Measurements from ENCODE around the gene VGLL3.

VGLL3 gene

GRCh38 chr3:86948822-86949221 lies 42.1 kb downstream of the VGLL3 start:
- DNase-seq, result no peak

- DNase-seq, result no peak
Measured at GRCh38 chr3:86942206-86942605, 48.7 kb downstream of the VGLL3 start.

- DNase-seq, result no peak
Measured at GRCh38 chr3:86938416-86939105, 52.4 kb downstream of the VGLL3 start.

GRCh38 chr3:86937306-86937791 lies 53.6 kb downstream of the VGLL3 start:
- DNase-seq, result no peak

GRCh38 chr3:86934851-86935250 lies 56.1 kb downstream of the VGLL3 start:
- no peak for DNase-seq

- DNase-seq, result no peak
Measured at GRCh38 chr3:86930831-86931230, 60.1 kb downstream of the VGLL3 start.

GRCh38 chr3:86930181-86930580 lies 60.8 kb downstream of the VGLL3 start:
- DNase-seq, result no peak

- DNase-seq, result no peak
Measured at GRCh38 chr3:86929046-86929445, 61.9 kb downstream of the VGLL3 start.

GRCh38 chr3:86923071-86923491 lies 67.9 kb downstream of the VGLL3 start:
- DNase-seq, result no peak

GRCh38 chr3:86921971-86922680 lies 68.8 kb downstream of the VGLL3 start:
- no peak for DNase-seq

- DNase-seq, result no peak
Measured at GRCh38 chr3:86914670-86915069, 76.3 kb downstream of the VGLL3 start.

GRCh38 chr3:86913160-86913559 lies 77.8 kb downstream of the VGLL3 start:
- no peak for DNase-seq

GRCh38 chr3:86895202-86895601 lies 95.7 kb downstream of the VGLL3 start:
- no peak for DNase-seq

GRCh38 chr3:86890741-86891396 lies 100.1 kb downstream of the VGLL3 start:
- DNase-seq, result no peak

Measured in NCI-H510A treated with DMSO at 0.1 percent for 48 hours (cell line).